ENCODE results near the gene CROCC.
"Not testable (repeated sequence)": the region's sequence is repeated elsewhere in the genome, so short reads cannot be mapped to it uniquely, and the experiment has no call there.

The CROCC gene

GRCh38 chr1:16900751-16901150 lies 21.0 kb upstream of the CROCC start:
- H3K4me3 ChIP-seq (replicated peaks in 1 of 2; ENCODE audit: low read depth in 2 of 2, low read length in 2 of 2) = no peak overlapping the region
- peak; percentile 62 for TF ChIP-seq CTCF (IDR thresholded peaks at IDR 0.05; ENCODE audit: low read depth, low read length)

GRCh38 chr1:16901371-16901770 lies 20.4 kb upstream of the CROCC start:
- H3K4me3 ChIP-seq (replicated peaks in 1 of 2; ENCODE audit: low read depth in 2 of 2, low read length in 2 of 2); DNase-seq (ENCODE audit: low read depth in 2 of 2): not testable (repeated sequence)

More at GRCh38 chr1:16900751-16901150, 21.0 kb upstream of the CROCC start:
- peak; percentile 23 to 53 for DNase-seq (ENCODE audit: low read depth in 2 of 2)

- peak; percentile 53 to 80 for DNase-seq (ENCODE audit: low read depth in 2 of 2)
- no peak for TF ChIP-seq CTCF (IDR thresholded peaks at IDR 0.05; ENCODE audit: low read depth, low read length)
- no peak overlapping the region for H3K4me3 ChIP-seq (replicated peaks in 1 of 2; ENCODE audit: low read depth in 2 of 2, low read length in 2 of 2)
Observed at GRCh38 chr1:16903054-16903453, 18.7 kb upstream of the CROCC start.

GRCh38 chr1:16903458-16903796 lies 18.3 kb upstream of the CROCC start:
- TF ChIP-seq CTCF (IDR thresholded peaks at IDR 0.05; ENCODE audit: low read depth, low read length) = no peak
- DNase-seq (ENCODE audit: low read depth in 2 of 2) = no peak
- peak overlapping the region in 1 of 2 donors; percentile 62 for H3K4me3 ChIP-seq (replicated peaks in 1 of 2; ENCODE audit: low read depth in 2 of 2, low read length in 2 of 2)

- H3K4me3 ChIP-seq (replicated peaks in 1 of 2; ENCODE audit: low read depth in 2 of 2, low read length in 2 of 2) = peak overlapping the region; percentile 49 to 62
- no peak for TF ChIP-seq CTCF (IDR thresholded peaks at IDR 0.05; ENCODE audit: low read depth, low read length)
- peak; percentile 99 to 100 for DNase-seq (ENCODE audit: low read depth in 2 of 2)
Observed at GRCh38 chr1:16904560-16905109, 17.1 kb upstream of the CROCC start.

- DNase-seq (ENCODE audit: low read depth in 2 of 2) = peak in 1 of 2 donors; percentile 93
- H3K4me3 ChIP-seq (replicated peaks in 1 of 2; ENCODE audit: low read depth in 2 of 2, low read length in 2 of 2) = peak overlapping the region; percentile 49 to 62
- no peak for TF ChIP-seq CTCF (IDR thresholded peaks at IDR 0.05; ENCODE audit: low read depth, low read length)
Observed at GRCh38 chr1:16905110-16905867, 16.4 kb upstream of the CROCC start.

- peak in 1 of 2 donors; percentile 50 for DNase-seq (ENCODE audit: low read depth in 2 of 2)
- TF ChIP-seq CTCF (IDR thresholded peaks at IDR 0.05; ENCODE audit: low read depth, low read length) = no peak
- H3K4me3 ChIP-seq (replicated peaks in 1 of 2; ENCODE audit: low read depth in 2 of 2, low read length in 2 of 2) = no peak overlapping the region
Observed at GRCh38 chr1:16905868-16906702, 15.6 kb upstream of the CROCC start.

Measured in cardiac fibroblast (primary cell).